Ovary (tissue), 9 donors: ENCODE measurements around the gene SLC39A5. TPM values are rescaled to one million over a fixed set of nuclear protein-coding genes. Genes with fewer than 3 reads are reported as not detected.

Experiments used
- DNase-seq, 5 donors: peaks; one replicate each; pipeline ENCODE4 v3.0.0-alpha.2; 2019 to 2020
- H3K27ac ChIP-seq, 2 donors: fragments of 200-600 bp; one replicate each; pipeline versions ENCODE4 v1.5.1 to v1.8.0; 2019 to 2022
- H3K27me3 ChIP-seq: fragments of 200-600 bp; one replicate; pipeline ENCODE4 v1.8.0; 2022
- H3K36me3 ChIP-seq: fragments of 200-600 bp; sonication (generic); one replicate; pipeline ENCODE4 v1.5.1; 2019
- H3K4me1 ChIP-seq: one replicate; pipeline ENCODE4 v1.8.1; 2013; ENCODE audit warnings: mild to moderate bottlenecking, moderate library complexity; ENCODE audit not compliant: insufficient read depth
- H3K4me3 ChIP-seq: fragments of 200-600 bp; sonication (generic); one replicate; pipeline ENCODE4 v1.5.1; 2017
- H3K9me3 ChIP-seq, 2 donors: fragments of 200-600 bp in 1 of 2; sonication (generic) in 1 of 2; one replicate each; pipeline versions ENCODE4 v1.5.1 to v1.8.1; 2013 to 2019; ENCODE audit warnings: mild to moderate bottlenecking in 1 of 2, moderate library complexity in 1 of 2
- CTCF ChIP-seq, 3 donors: fragments of 450-650 bp in 2 of 3; fragments of 200-600 bp in 1 of 3; IDR thresholded peaks; one replicate each; pipeline versions ENCODE4 v1.5.1 to v1.8.0; 2016 to 2022; ENCODE audit warnings: antibody characterized with exemption in 3 of 3, mild to moderate bottlenecking in 1 of 3
- EP300 ChIP-seq: sonication (generic); formaldehyde crosslinking; IDR thresholded peaks from one replicate; pipeline ENCODE4 v1.6.1; 2017; ENCODE audit warnings: antibody characterized with exemption
- POLR2A ChIP-seq: fragments of 450-650 bp; IDR thresholded peaks from one replicate; pipeline ENCODE4 v1.6.1; 2017; ENCODE audit warnings: antibody characterized with exemption, mild to moderate bottlenecking, moderate library complexity
- WGBS, 3 donors: extraction: QIAGEN DNeasy Blood & Tissue Kit in 1 of 3; methylation state at CpG; one replicate each; pipeline versions ENCODE4 v1.1.5 to v1.1.7; 2013 to 2017; 5-methylcytosine and 5-hydroxymethylcytosine counted together
- intact Hi-C, 4 donors: fragments of 100-400 bp; cut with DNase I; formaldehyde crosslinking; loops; one replicate each; pipeline versions ENCODE4 v1.11.0 to v1.15.1; 2022 to 2023
- polyA plus RNA-seq, 2 donors: library from polyadenylated mRNA; stranded (reverse); fragments of 200-250 nt in 1 of 2; fragments of 350-450 nt in 1 of 2; fragmentation: Illumina TruSeq in 1 of 2; extraction: RNeasy Lipid Tissue Mini Kit (QIAGEN cat#74804) in 1 of 2; gene quantifications; one replicate each; pipeline ENCODE4 v1.2.3, GENCODE V29; 2013 to 2014
- total RNA-seq, 7 donors: library from RNA; depleted of rRNA in 2 of 7; stranded (reverse); fragments of >200 nt in 2 of 7; fragmentation: NEBNext Ultra II Directional in 3 of 7; extraction: Animal tissue kit (Norgen Biotek cat#: 25700) in 3 of 7; gene quantifications; one replicate each; pipeline versions ENCODE4 v1.1.0 to v1.2.4, GENCODE V29; 2016 to 2023
- donor health status: DM: no; HTN: no; CAD: no; lungs with moderate emphysema.
- donor health status: DM: no; HTN: no; CAD: no.
- donor health status: Bipolar disorder and iron deficiency.
- donor health status: DM: yes; HTN: yes; CAD: no.
- donor health status: DM: no; HTN: no; CAD: no.
- donor health status: DM: yes; HTN: yes; CAD: no.

Gene SLC39A5
- total and polyA plus RNA-seq, 9 donors, result 0.25 to 0.85 (median 0.67) TPM; not detected in 1

- H3K4me3 ChIP-seq, result no peak overlapping the region
- no peaks in the 10 kb centered on the region for H3K9me3 ChIP-seq
- peaks cover 2% of the 10 kb centered on the region for H3K36me3 ChIP-seq
- intact Hi-C loops, result no loop called here
- WGBS, 3 donors, result 54 to 57% (median 55%) methylated on average over 14 of the region's 14 CpGs
- no peaks in the 10 kb centered on the region for H3K4me1 ChIP-seq
- no peak overlapping the region for H3K27ac ChIP-seq
- peak; percentile 31 to 54 (median 43) for DNase-seq
- TF ChIP-seq POLR2A (no peak), CTCF (IDR thresholded peaks at IDR 0.05) (peak in 2 of 3 donors; percentile 16 to 21), EP300 (no peak)
- H3K27me3 ChIP-seq, result no peaks in the 10 kb centered on the region
These were observed 23.2 kb upstream of the SLC39A5 start for GRCh38 chr12:56206452-56207166.

- H3K4me1 ChIP-seq, result no peaks in the 10 kb centered on the region
- no peaks in the 10 kb centered on the region for H3K9me3 ChIP-seq
- H3K27me3 ChIP-seq, result no peaks in the 10 kb centered on the region
- TF ChIP-seq CTCF (IDR thresholded peaks at IDR 0.05), result no peak
- TF ChIP-seq EP300, result no peak
- no peak for TF ChIP-seq POLR2A
- intact Hi-C loops, result no loop called here
- H3K4me3 ChIP-seq, result no peak overlapping the region
- H3K36me3 ChIP-seq, result peaks cover 2% of the 10 kb centered on the region
- H3K27ac ChIP-seq, result no peak overlapping the region
- DNase-seq, result no peak
- WGBS, 3 donors, result 59 to 67% (median 64%) methylated on average over 6 of the region's 6 CpGs
These were observed 21.8 kb upstream of the SLC39A5 start for GRCh38 chr12:56208006-56208405.

- intact Hi-C loops, result no loop called here
- H3K4me1 ChIP-seq, result no peaks in the 10 kb centered on the region
- no peak overlapping the region for H3K27ac ChIP-seq
- H3K9me3 ChIP-seq, result no peaks in the 10 kb centered on the region
- DNase-seq, result no peak
- H3K36me3 ChIP-seq, result peaks cover 2% of the 10 kb centered on the region
- no peaks in the 10 kb centered on the region for H3K27me3 ChIP-seq
- WGBS, 3 donors, result 75 to 92% (median 92%) methylated on average over 1 of the region's 1 CpG
- no peak overlapping the region for H3K4me3 ChIP-seq
- TF ChIP-seq EP300, result no peak
- TF ChIP-seq CTCF (IDR thresholded peaks at IDR 0.05), result no peak
- no peak for TF ChIP-seq POLR2A
These were observed 17.5 kb upstream of the SLC39A5 start for GRCh38 chr12:56212361-56212760.

- H3K4me1 ChIP-seq, result no peaks in the 10 kb centered on the region
- H3K36me3 ChIP-seq, result peaks cover 2% of the 10 kb centered on the region
- intact Hi-C loops, result no loop called here
- no peak overlapping the region for H3K27ac ChIP-seq
- H3K9me3 ChIP-seq, result no peaks in the 10 kb centered on the region
- 86 to 88% (median 87%) methylated on average over 5 of the region's 5 CpGs for WGBS, 3 donors
- H3K27me3 ChIP-seq, result no peaks in the 10 kb centered on the region
- no peak for TF ChIP-seq POLR2A
- TF ChIP-seq CTCF (IDR thresholded peaks at IDR 0.05), result no peak
- no peak for TF ChIP-seq EP300
- no peak for DNase-seq
- no peak overlapping the region for H3K4me3 ChIP-seq
These were observed 16.0 kb upstream of the SLC39A5 start for GRCh38 chr12:56213878-56214277.
